HepG2 (cell line): Measurements from ENCODE around the gene PPP1R1B. TPM values are rescaled to one million over a fixed set of nuclear protein-coding genes. Genes with fewer than 3 reads are reported as not detected.

ENCODE experiments used
- BCL6 ChIP-seq: IDR thresholded peaks from 2 replicates; pipeline ENCODE4 v1.6.1; 2016; ENCODE audit warnings: missing genetic modification reagents, missing compliant biosample characterization
- DMTF1 ChIP-seq: sonication (generic); formaldehyde crosslinking; IDR thresholded peaks from 2 replicates; pipeline ENCODE4 v1.4.0; 2020; ENCODE audit warnings: mild to moderate bottlenecking, missing genetic modification reagents
- DNMT1 ChIP-seq: sonication (generic); formaldehyde crosslinking; IDR thresholded peaks from 2 replicates; pipeline ENCODE4 v1.5.1; 2020; ENCODE audit warnings: mild to moderate bottlenecking, missing genetic modification reagents
- NFKBIZ ChIP-seq: IDR thresholded peaks from 2 replicates; pipeline ENCODE4 v1.6.1; 2018; ENCODE audit warnings: missing genetic modification reagents, missing compliant biosample characterization
- SMC3 ChIP-seq: IDR thresholded peaks from 2 replicates; pipeline ENCODE4 v1.6.1; 2011; ENCODE audit warnings: low read length, improper control_type of control experiment
- SP2 ChIP-seq: sonication (generic); formaldehyde crosslinking; IDR thresholded peaks from 2 replicates; pipeline ENCODE4 v1.5.1; 2020; ENCODE audit warnings: mild to moderate bottlenecking, missing genetic modification reagents
- ZNF326 ChIP-seq: sonication (generic); formaldehyde crosslinking; IDR thresholded peaks from 2 replicates; pipeline ENCODE4 v1.4.0; 2020; ENCODE audit warnings: missing genetic modification reagents, borderline replicate concordance
- ZNF34 ChIP-seq: sonication (generic); formaldehyde crosslinking; IDR thresholded peaks from 2 replicates; pipeline ENCODE4 v1.4.0; 2020; ENCODE audit warnings: mild to moderate bottlenecking, missing genetic modification reagents, borderline replicate concordance
- polyA plus RNA-seq, 8 experiments: library from polyadenylated mRNA; depleted of rRNA in 3 of 8; stranded (reverse) in 7 of 8; unstranded in 1 of 8; fragments of >200 nt; fragmentation: Illumina TruSeq in 4 of 8; extraction: Trizol in 4 of 8; gene quantifications; 2 replicates each; pipeline versions ENCODE4 v1.2.1 to v1.2.3, GENCODE V29; 2011 to 2016; ENCODE audit warnings: low read depth in 4 of 8, missing spikeins in 1 of 8, mixed read lengths in 1 of 8; ENCODE audit not compliant: insufficient read depth in 1 of 8
- total RNA-seq, 5 experiments: library from RNA; depleted of rRNA; stranded (reverse); fragments of >200 nt; fragmentation: Illumina TruSeq; extraction: Trizol; gene quantifications; 2 replicates each; pipeline ENCODE4 v1.2.3, GENCODE V29; 2016; ENCODE audit warnings: low read depth in 1 of 5
- TF ChIP-seq, protein P1 (sequence below): sonication (generic); formaldehyde crosslinking; IDR thresholded peaks from 2 replicates; pipeline ENCODE4 v1.5.1; 2020; ENCODE audit warnings: mild to moderate bottlenecking, missing genetic modification reagents
- TF ChIP-seq, protein P2 (sequence below): sonication (generic); formaldehyde crosslinking; IDR thresholded peaks from 2 replicates; pipeline ENCODE4 v1.8.0; 2022; ENCODE audit warnings: mild to moderate bottlenecking, missing genetic modification reagents, moderate library complexity
- TF ChIP-seq, protein P3 (sequence below): sonication (generic); formaldehyde crosslinking; IDR thresholded peaks from 2 replicates; pipeline ENCODE4 v1.4.0; 2020; ENCODE audit warnings: mild to moderate bottlenecking, missing genetic modification reagents
- TF ChIP-seq, protein P4 (sequence below): sonication (generic); formaldehyde crosslinking; IDR thresholded peaks from 2 replicates; pipeline ENCODE4 v1.4.0; 2020; ENCODE audit warnings: mild to moderate bottlenecking, missing genetic modification reagents
- TF ChIP-seq, protein P5 (sequence below): sonication (generic); formaldehyde crosslinking; IDR thresholded peaks from 2 replicates; pipeline ENCODE4 v1.5.0; 2020; ENCODE audit warnings: mild to moderate bottlenecking, missing genetic modification reagents
- TF ChIP-seq, protein P6 (sequence below): fragments of 450-650 bp; IDR thresholded peaks from 2 replicates; pipeline ENCODE4 v1.6.1; 2017

PPP1R1B gene
- total and polyA plus RNA-seq, 2 of the 13 experiments (the other 11 are each of a cell fraction or from before 2014, with no cell fraction given), result 0.08 TPM; not detected in 1

GRCh38 chr17:39667945-39668924 lies 41.5 kb downstream of the PPP1R1B start, which contains the start of gene PNMT (continued):
- TF ChIP-seq, protein P1, sequence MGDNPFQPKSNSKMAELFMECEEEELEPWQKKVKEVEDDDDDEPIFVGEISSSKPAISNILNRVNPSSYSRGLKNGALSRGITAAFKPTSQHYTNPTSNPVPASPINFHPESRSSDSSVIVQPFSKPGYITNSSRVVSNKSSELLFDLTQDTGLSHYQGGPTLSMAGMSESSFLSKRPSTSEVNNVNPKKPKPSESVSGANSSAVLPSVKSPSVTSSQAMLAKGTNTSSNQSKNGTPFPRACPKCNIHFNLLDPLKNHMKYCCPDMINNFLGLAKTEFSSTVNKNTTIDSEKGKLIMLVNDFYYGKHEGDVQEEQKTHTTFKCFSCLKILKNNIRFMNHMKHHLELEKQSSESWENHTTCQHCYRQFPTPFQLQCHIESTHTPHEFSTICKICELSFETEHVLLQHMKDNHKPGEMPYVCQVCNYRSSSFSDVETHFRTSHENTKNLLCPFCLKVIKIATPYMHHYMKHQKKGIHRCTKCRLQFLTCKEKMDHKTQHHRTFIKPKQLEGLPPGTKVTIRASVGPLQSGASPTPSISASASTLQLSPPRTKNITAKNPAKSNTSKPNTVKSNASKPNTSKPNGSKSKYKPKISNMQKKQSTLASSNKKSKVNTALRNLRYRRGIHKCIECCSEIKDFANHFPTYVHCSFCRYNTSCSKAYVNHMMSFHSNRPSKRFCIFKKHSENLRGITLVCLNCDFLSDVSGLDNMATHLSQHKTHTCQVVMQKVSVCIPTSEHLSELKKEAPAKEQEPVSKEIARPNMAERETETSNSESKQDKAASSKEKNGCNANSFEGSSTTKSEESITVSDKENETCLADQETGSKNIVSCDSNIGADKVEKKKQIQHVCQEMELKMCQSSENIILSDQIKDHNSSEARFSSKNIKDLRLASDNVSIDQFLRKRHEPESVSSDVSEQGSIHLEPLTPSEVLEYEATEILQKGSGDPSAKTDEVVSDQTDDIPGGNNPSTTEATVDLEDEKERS (CRISPR knock-in tag), result peak; percentile 88
- peak; percentile 77; the same call in 1 of the 2 replicates for TF ChIP-seq DNMT1 (CRISPR knock-in tag)
- peak; percentile 35; the same call in 1 of the 2 replicates for TF ChIP-seq SMC3
- TF ChIP-seq, protein P2, sequence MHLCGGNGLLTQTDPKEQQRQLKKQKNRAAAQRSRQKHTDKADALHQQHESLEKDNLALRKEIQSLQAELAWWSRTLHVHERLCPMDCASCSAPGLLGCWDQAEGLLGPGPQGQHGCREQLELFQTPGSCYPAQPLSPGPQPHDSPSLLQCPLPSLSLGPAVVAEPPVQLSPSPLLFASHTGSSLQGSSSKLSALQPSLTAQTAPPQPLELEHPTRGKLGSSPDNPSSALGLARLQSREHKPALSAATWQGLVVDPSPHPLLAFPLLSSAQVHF (CRISPR knock-in tag), result no peak; the same call in 1 of the 2 replicates
- TF ChIP-seq DMTF1, result no peak
- TF ChIP-seq, protein P3, sequence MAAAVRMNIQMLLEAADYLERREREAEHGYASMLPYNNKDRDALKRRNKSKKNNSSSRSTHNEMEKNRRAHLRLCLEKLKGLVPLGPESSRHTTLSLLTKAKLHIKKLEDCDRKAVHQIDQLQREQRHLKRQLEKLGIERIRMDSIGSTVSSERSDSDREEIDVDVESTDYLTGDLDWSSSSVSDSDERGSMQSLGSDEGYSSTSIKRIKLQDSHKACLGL (CRISPR knock-in tag), result no peak
- TF ChIP-seq, protein P4, sequence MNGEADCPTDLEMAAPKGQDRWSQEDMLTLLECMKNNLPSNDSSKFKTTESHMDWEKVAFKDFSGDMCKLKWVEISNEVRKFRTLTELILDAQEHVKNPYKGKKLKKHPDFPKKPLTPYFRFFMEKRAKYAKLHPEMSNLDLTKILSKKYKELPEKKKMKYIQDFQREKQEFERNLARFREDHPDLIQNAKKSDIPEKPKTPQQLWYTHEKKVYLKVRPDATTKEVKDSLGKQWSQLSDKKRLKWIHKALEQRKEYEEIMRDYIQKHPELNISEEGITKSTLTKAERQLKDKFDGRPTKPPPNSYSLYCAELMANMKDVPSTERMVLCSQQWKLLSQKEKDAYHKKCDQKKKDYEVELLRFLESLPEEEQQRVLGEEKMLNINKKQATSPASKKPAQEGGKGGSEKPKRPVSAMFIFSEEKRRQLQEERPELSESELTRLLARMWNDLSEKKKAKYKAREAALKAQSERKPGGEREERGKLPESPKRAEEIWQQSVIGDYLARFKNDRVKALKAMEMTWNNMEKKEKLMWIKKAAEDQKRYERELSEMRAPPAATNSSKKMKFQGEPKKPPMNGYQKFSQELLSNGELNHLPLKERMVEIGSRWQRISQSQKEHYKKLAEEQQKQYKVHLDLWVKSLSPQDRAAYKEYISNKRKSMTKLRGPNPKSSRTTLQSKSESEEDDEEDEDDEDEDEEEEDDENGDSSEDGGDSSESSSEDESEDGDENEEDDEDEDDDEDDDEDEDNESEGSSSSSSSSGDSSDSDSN (CRISPR knock-in tag), result peak; percentile 100
- TF ChIP-seq BCL6 (CRISPR knock-in tag), result peak; percentile 59; the same call in 1 of the 2 replicates
- 0 out of 2 replicates have a peak, but pooled peaks have one; percentile 54 for TF ChIP-seq NFKBIZ
- TF ChIP-seq, protein P5, sequence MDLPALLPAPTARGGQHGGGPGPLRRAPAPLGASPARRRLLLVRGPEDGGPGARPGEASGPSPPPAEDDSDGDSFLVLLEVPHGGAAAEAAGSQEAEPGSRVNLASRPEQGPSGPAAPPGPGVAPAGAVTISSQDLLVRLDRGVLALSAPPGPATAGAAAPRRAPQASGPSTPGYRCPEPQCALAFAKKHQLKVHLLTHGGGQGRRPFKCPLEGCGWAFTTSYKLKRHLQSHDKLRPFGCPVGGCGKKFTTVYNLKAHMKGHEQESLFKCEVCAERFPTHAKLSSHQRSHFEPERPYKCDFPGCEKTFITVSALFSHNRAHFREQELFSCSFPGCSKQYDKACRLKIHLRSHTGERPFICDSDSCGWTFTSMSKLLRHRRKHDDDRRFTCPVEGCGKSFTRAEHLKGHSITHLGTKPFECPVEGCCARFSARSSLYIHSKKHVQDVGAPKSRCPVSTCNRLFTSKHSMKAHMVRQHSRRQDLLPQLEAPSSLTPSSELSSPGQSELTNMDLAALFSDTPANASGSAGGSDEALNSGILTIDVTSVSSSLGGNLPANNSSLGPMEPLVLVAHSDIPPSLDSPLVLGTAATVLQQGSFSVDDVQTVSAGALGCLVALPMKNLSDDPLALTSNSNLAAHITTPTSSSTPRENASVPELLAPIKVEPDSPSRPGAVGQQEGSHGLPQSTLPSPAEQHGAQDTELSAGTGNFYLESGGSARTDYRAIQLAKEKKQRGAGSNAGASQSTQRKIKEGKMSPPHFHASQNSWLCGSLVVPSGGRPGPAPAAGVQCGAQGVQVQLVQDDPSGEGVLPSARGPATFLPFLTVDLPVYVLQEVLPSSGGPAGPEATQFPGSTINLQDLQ, result no peak
- no peak for TF ChIP-seq ZNF326 (CRISPR knock-in tag)
- TF ChIP-seq, protein P6, sequence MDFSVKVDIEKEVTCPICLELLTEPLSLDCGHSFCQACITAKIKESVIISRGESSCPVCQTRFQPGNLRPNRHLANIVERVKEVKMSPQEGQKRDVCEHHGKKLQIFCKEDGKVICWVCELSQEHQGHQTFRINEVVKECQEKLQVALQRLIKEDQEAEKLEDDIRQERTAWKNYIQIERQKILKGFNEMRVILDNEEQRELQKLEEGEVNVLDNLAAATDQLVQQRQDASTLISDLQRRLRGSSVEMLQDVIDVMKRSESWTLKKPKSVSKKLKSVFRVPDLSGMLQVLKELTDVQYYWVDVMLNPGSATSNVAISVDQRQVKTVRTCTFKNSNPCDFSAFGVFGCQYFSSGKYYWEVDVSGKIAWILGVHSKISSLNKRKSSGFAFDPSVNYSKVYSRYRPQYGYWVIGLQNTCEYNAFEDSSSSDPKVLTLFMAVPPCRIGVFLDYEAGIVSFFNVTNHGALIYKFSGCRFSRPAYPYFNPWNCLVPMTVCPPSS, result no peak
- TF ChIP-seq SP2 (CRISPR knock-in tag), result no peak
- no peak for TF ChIP-seq ZNF34 (CRISPR knock-in tag)
